A673 (cell line): ENCODE data around the gene RAPGEF3. TPM values are rescaled to one million over a fixed set of nuclear protein-coding genes. Genes with fewer than 3 reads are reported as not detected.

Experiments used
- BruUV-seq: library from RNA; stranded (reverse); fragments of 400-500 nt; replicated peaks from 2 replicates; lab custom pipeline; 2021; lab: Mats Ljungman, UMichigan
- CTCF ChIA-PET: fragments of 300-600 bp; sonication (Branson Sonifier 250); formaldehyde crosslinking; loops from one replicate; lab custom pipeline; 2022; ENCODE audit warnings: antibody characterized with exemption; lab: Charles Lee
- POLR2A ChIA-PET: fragments of 300-600 bp; sonication (Branson Sonifier 250); formaldehyde crosslinking; loops from one replicate; lab custom pipeline; 2022; ENCODE audit warnings: antibody characterized with exemption; ENCODE audit not compliant: low non-redundant PET; lab: Charles Lee
- DNase-seq: peaks from one replicate; pipeline ENCODE4 v3.0.0-alpha.2; 2015; ENCODE audit warnings: low spot score
- H3K27ac ChIP-seq: fragments of 200-600 bp; sonication (generic); 2 replicates; pipeline ENCODE4 v1.5.1; 2016; ENCODE audit warnings: mixed run types, low read depth, mild to moderate bottlenecking, mixed read lengths, antibody characterized with exemption, low read length; ENCODE audit not compliant: poor library complexity, severe bottlenecking
- H3K27me3 ChIP-seq: fragments of 200-600 bp; sonication (generic); replicated peaks from 2 replicates; pipeline ENCODE4 v1.6.1; 2017; ENCODE audit warnings: mixed run types, low read depth, mild to moderate bottlenecking, mixed read lengths, antibody characterized with exemption, low read length; ENCODE audit not compliant: insufficient read depth, poor library complexity
- H3K36me3 ChIP-seq: fragments of 200-600 bp; sonication (generic); 2 replicates; pipeline ENCODE4 v1.6.1; 2016; ENCODE audit warnings: mixed run types, mild to moderate bottlenecking, mixed read lengths, antibody characterized with exemption, low read length; ENCODE audit not compliant: insufficient read depth, poor library complexity, severe bottlenecking
- H3K4me1 ChIP-seq: fragments of 200-600 bp; sonication (generic); 2 replicates; pipeline ENCODE4 v1.6.1; 2017; ENCODE audit warnings: mixed run types, mild to moderate bottlenecking, mixed read lengths, antibody characterized with exemption, low read length; ENCODE audit not compliant: insufficient read depth, poor library complexity, severe bottlenecking
- H3K4me3 ChIP-seq: fragments of 200-600 bp; sonication (generic); 2 replicates; pipeline ENCODE4 v1.5.1; 2016; ENCODE audit warnings: low read depth, mixed run types, mild to moderate bottlenecking, mixed read lengths, low read length; ENCODE audit not compliant: poor library complexity, severe bottlenecking
- H3K9me3 ChIP-seq: fragments of 200-600 bp; sonication (generic); 2 replicates; pipeline ENCODE4 v1.6.1; 2016; ENCODE audit warnings: mixed run types, low read depth, mild to moderate bottlenecking, mixed read lengths, antibody characterized with exemption, low read length; ENCODE audit not compliant: poor library complexity, severe bottlenecking
- CTCF ChIP-seq: fragments of 300-800, 200-600 bp; sonication (generic); conservative IDR thresholded peaks from 2 replicates; pipeline ENCODE4 v1.5.1; 2017; ENCODE audit warnings: low read depth, mild to moderate bottlenecking, antibody characterized with exemption, low read length, moderate library complexity, mixed read lengths
- EZH2 ChIP-seq: fragments of 200-600 bp; sonication (generic); IDR thresholded peaks from 2 replicates; pipeline ENCODE4 v1.6.1; 2017; ENCODE audit warnings: borderline replicate concordance, low read depth, mild to moderate bottlenecking, mixed read lengths, antibody characterized with exemption, low read length; ENCODE audit not compliant: poor library complexity, severe bottlenecking
- intact Hi-C: fragments of 100-400 bp; cut with micrococcal nuclease; formaldehyde crosslinking; loops from one replicate; pipeline ENCODE4 v1.10.0; 2022; ENCODE audit not compliant: unreplicated experiment
- total RNA-seq: library from RNA; stranded (reverse); gene quantifications from 2 replicates; pipeline ENCODE4 v1.2.3, GENCODE V29; 2021

The RAPGEF3 gene
- total RNA-seq, 1 experiment from 2014 or later, result 4.3 TPM

- Histone ChIP-seq H3K4me3 (no peak overlapping the region), H3K9me3 (no peaks in the 10 kb centered on the region), H3K4me1 (no peaks in the 10 kb centered on the region), H3K27me3 (no peaks in the 10 kb centered on the region), H3K36me3 (peaks cover 14% of the 10 kb centered on the region), H3K27ac (no peak overlapping the region)
- CTCF ChIA-PET, result no interaction called here
- DNase-seq, result no peak
- intact Hi-C loops, result no loop called here
- POLR2A ChIA-PET, result no interaction called here
- BruUV-seq, result no TSS peak
- TF ChIP-seq CTCF, result no peak
Observed at GRCh38 chr12:47795121-47795813, 36.6 kb upstream of the RAPGEF3 start.

- Histone ChIP-seq H3K4me3 (no peak overlapping the region), H3K27me3 (no peaks in the 10 kb centered on the region), H3K4me1 (no peaks in the 10 kb centered on the region), H3K36me3 (peaks cover 14% of the 10 kb centered on the region), H3K27ac (no peak overlapping the region), H3K9me3 (no peaks in the 10 kb centered on the region)
- ChIA-PET POLR2A (no interaction called here), CTCF (no interaction called here)
- TF ChIP-seq CTCF (no peak), EZH2 (no peak)
- no TSS peak for BruUV-seq
- DNase-seq, result no peak
- intact Hi-C loops, result no loop called here
Observed at GRCh38 chr12:47794679-47795078, 36.0 kb upstream of the RAPGEF3 start.

GRCh38 chr12:47793015-47793681 lies 34.5 kb upstream of the RAPGEF3 start:
- DNase-seq, result no peak
- intact Hi-C loops, result no loop called here
- Histone ChIP-seq H3K9me3 (no peaks in the 10 kb centered on the region), H3K4me3 (no peak overlapping the region), H3K27ac (no peak overlapping the region), H3K4me1 (no peaks in the 10 kb centered on the region), H3K27me3 (no peaks in the 10 kb centered on the region), H3K36me3 (peaks cover 28% of the 10 kb centered on the region)
- POLR2A ChIA-PET, result no interaction called here
- no TSS peak for BruUV-seq
- TF ChIP-seq EZH2 (no peak), CTCF (no peak)
- CTCF ChIA-PET, result interaction anchor here (0.6 to 1.5 kb wide), 2 partner anchors 45 to 46 kb away, joined by 3 to 5 read pairs; no protein-coding TSS in a partner anchor
